Right cardiac atrium (tissue), 5 donors: ENCODE measurements around the gene CFAP46. TPM values are rescaled to one million over a fixed set of nuclear protein-coding genes. Genes with fewer than 3 reads are reported as not detected.
"Not testable (repeated sequence)": the region's sequence is repeated elsewhere in the genome, so short reads cannot be mapped to it uniquely, and the experiment has no call there.

Source experiments
- ATAC-seq, 2 donors: fragments of 200-7000 bp; cut with Tn5 transposase; one replicate each; pipeline versions ENCODE4 v1.8.0 to v1.9.1; 2020; ENCODE audit warnings: moderate library complexity in 2 of 2, mild to moderate bottlenecking in 1 of 2
- DNase-seq, 3 donors: peaks; one replicate each; pipeline ENCODE4 v3.0.0-alpha.2; 2020
- H3K27ac ChIP-seq: one replicate; pipeline ENCODE4 v1.5.1; 2013; ENCODE audit warnings: mild to moderate bottlenecking, low read length, control low read depth, moderate library complexity
- H3K27me3 ChIP-seq: one replicate; pipeline ENCODE4 v1.6.1; 2013; ENCODE audit not compliant: control insufficient read depth, insufficient read depth
- H3K4me1 ChIP-seq: one replicate; pipeline ENCODE4 v1.6.1; 2013; ENCODE audit warnings: low read length; ENCODE audit not compliant: control insufficient read depth, insufficient read depth
- H3K4me3 ChIP-seq: one replicate; pipeline ENCODE4 v1.5.1; 2013; ENCODE audit warnings: low read length, control low read depth
- H3K9me3 ChIP-seq: one replicate; pipeline ENCODE4 v1.6.1; 2013; ENCODE audit warnings: low read length; ENCODE audit not compliant: control insufficient read depth
- WGBS: extraction: QIAGEN DNeasy Blood & Tissue Kit; methylation state at CpG from one replicate; pipeline ENCODE4 v1.1.7; 2013; 5-methylcytosine and 5-hydroxymethylcytosine counted together
- intact Hi-C, 4 donors: fragments of 100-400 bp; cut with DNase I; formaldehyde crosslinking; loops; one replicate each; pipeline versions ENCODE4 v1.11.0 to v1.14.0; 2022 to 2023
- polyA plus RNA-seq: library from polyadenylated mRNA; stranded (reverse); fragments of 200-250 nt; gene quantifications from one replicate; pipeline ENCODE4 v1.2.3, GENCODE V29; 2013
- total RNA-seq, 4 donors: library from RNA; stranded (reverse); fragmentation: NEBNext Ultra II Directional; extraction: Animal tissue kit (Norgen Biotek cat#: 25700); gene quantifications; one replicate each; pipeline ENCODE4 v1.2.1, GENCODE V29; 2021
- donor health status: healthy with polysubstance abuse.
- donor health status: DM: no; HTN: yes; CAD: no.
- donor health status: DM: no; HTN: no; CAD: no.
- donor health status: DM: no; HTN: yes; CAD: no; lungs with severe emphysema.
- donor health status: DM: yes; HTN: yes; CAD: no.

The CFAP46 gene
- total and polyA plus RNA-seq, 5 donors, result 1.00 to 1.8 (median 1.6) TPM

DNA sequence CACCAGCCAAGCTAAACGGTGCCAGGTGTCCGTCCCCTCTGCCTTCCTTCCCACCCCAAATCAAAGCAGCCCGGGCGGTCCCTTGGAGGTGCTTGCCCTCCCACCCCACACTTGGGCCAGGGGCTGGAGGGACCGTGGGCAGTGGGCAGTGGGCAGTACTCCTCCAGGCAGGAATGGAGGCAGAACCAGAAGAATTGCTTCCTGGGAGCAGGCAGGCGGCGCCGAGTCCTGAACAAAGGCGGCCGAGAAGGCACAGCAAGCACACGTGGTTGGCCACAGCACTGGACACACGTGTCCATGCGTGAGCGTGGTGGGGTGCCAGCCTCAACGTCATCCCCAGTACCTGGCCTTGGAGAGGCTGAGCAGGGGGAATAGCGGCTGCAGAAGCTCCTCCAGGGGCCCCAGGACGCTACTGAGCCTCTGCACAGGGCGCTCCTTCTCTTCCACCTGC is 108.0 kb downstream of the CFAP46 start:
- no peaks in the 10 kb centered on the region for H3K9me3 ChIP-seq
- WGBS, result 87% methylated on average over 18 of the region's 18 CpGs
- intact Hi-C loops, result loop anchor here in 1 of 4 donors (10.0 kb wide), 1 partner anchor 180 kb away; no protein-coding TSS in a partner anchor
- no peak for ATAC-seq
- no peak overlapping the region for H3K4me3 ChIP-seq
- no peaks in the 10 kb centered on the region for H3K4me1 ChIP-seq
- no peaks in the 10 kb centered on the region for H3K27me3 ChIP-seq
- H3K27ac ChIP-seq, result no peak overlapping the region
- no peak for DNase-seq

DNA sequence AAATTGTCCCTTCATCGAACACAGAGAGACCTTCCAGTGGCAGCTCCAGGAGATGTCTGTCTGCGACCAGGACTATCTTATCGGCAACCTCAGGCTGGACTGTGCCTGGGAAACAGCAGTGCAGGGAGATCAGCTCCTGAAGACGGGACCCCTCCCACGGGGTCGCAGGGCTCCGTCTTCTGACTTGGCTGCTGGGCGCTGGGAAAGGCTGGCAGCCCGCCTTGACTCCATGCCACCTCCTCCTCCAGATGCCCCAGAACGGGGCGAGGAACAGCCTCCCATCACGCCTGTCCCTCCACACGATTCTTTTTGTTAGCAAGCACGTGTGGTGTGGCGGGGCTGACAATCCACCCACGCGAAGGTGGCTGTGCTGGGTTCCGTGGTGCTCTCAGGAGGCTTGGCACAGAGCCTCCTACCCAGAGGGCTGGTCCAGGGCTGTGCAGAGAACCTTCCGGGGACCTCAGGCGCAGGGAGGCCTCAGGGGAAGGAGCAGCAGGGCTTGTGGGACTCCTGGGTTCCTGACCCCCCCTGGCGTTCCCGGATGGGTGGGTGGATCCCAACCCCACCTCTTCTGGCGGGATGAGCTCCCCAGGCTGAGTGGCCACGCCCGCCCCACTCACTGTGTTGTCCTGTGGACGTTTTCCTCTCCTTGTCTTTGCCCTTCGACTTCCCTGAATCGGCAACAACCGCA is 108.8 kb downstream of the CFAP46 start:
- intact Hi-C loops, result loop anchor here in 1 of 4 donors (10.0 kb wide), 1 partner anchor 179 kb away; no protein-coding TSS in a partner anchor
- no peaks in the 10 kb centered on the region for H3K27me3 ChIP-seq
- ATAC-seq, result no peak

DNA sequence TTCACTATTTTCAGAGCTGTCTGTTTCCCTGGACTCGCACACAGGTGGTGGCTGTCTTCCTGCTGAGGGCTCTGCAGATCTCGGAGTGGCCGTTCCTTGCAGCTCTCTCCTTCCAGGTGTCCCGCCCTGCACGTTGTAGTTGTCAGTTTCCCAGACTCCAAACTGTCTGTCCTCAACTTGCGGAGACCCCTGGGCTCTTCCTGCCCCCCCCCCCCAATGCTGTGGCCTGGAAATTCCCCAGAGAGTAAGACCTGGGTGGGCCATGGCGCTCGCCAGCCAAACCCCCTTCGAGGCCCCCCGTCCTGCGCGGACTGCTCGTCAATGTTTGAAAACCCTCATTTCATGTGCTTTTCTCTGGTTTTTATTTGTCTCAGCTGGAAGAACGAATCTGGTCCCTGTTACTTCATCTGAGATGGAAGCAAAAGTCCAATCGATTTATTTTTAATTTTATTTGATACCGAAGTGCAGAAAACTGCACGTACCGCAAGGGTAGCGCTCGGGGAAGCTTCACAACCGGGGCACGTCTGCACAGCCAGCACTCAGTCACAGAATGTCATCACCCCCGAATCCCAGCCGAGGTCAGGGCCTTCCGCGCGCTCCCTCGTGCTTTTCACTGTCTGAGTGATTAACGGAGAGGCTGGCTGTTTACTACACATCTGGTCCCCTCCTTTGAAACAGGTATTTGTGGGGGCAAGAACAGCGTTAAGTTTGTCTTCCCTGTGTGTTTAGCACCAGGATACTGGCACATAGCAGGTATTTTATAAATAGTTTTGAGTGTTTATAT is 110.0 kb downstream of the CFAP46 start:
- 50% methylated on average over 30 of the region's 30 CpGs for WGBS
- Histone ChIP-seq H3K4me3 (no peak overlapping the region), H3K27me3 (no peaks in the 10 kb centered on the region), H3K27ac (no peak overlapping the region), H3K4me1 (no peaks in the 10 kb centered on the region), H3K9me3 (no peaks in the 10 kb centered on the region)
- DNase-seq (no peak), ATAC-seq (no peak)
- intact Hi-C loops, result loop anchor here in 1 of 4 donors (10.0 kb wide), 1 partner anchor 178 kb away; no protein-coding TSS in a partner anchor

More for the DNA sequence above, 108.8 kb downstream of the CFAP46 start:
- no peaks in the 10 kb centered on the region for H3K4me1 ChIP-seq
- 50% methylated on average over 29 of the region's 29 CpGs for WGBS
- DNase-seq, result no peak
- H3K27ac ChIP-seq, result no peak overlapping the region
- H3K4me3 ChIP-seq, result no peak overlapping the region
- H3K9me3 ChIP-seq, result no peaks in the 10 kb centered on the region

DNA sequence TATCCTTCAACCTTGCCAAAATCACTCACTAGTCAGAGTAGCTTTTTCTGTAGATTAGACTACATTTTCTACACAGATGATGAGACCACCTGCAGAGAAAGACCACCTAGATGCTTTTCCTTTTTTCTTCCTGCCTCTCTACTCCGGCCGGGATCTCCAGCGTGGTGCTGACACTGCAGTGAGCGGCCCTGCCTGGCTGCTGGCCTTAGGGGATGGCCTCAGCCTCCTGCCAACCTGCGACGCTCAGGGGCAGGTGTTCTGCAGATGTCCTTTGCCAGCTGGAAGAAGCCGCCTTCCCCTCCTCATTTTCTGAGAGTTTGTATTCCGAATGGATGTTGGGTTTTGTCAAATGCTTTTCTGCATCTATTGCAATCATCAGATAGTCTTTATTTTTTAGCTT is 113.0 kb downstream of the CFAP46 start:
- Histone ChIP-seq H3K27ac (no peak overlapping the region), H3K9me3 (no peaks in the 10 kb centered on the region), H3K4me1 (no peaks in the 10 kb centered on the region), H3K4me3 (no peak overlapping the region), H3K27me3 (no peaks in the 10 kb centered on the region)
- intact Hi-C loops, result no loop called here
- WGBS, result 75% methylated on average over 8 of the region's 8 CpGs
- DNase-seq, result no peak
- no peak for ATAC-seq

DNA sequence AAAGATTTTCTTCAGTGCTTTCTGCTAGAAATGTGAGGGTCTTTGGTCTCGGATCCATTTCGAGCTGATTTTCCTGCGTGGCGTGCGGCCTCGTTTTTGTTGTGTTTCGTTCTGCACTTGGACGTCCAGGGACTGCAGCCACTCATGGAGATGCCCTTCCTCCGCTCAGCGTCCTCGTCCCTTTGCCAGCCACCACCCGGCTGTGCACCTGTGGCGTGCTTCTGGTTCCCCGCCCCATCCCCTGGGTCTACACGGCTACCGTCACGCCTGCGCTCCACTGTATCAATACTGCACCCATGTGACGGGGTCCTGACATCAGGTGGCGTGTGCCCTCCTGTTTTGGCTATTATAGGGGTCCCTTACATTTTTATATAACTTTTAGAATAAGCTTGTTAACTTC is 113.7 kb downstream of the CFAP46 start:
- H3K9me3 ChIP-seq, result no peaks in the 10 kb centered on the region
- no peaks in the 10 kb centered on the region for H3K27me3 ChIP-seq
- no peak overlapping the region for H3K4me3 ChIP-seq
- intact Hi-C loops, result no loop called here
- H3K4me1 ChIP-seq, result no peaks in the 10 kb centered on the region
- no peak for DNase-seq
- no peak for ATAC-seq
- 92% methylated on average over 20 of the region's 20 CpGs for WGBS
- H3K27ac ChIP-seq, result no peak overlapping the region

DNA sequence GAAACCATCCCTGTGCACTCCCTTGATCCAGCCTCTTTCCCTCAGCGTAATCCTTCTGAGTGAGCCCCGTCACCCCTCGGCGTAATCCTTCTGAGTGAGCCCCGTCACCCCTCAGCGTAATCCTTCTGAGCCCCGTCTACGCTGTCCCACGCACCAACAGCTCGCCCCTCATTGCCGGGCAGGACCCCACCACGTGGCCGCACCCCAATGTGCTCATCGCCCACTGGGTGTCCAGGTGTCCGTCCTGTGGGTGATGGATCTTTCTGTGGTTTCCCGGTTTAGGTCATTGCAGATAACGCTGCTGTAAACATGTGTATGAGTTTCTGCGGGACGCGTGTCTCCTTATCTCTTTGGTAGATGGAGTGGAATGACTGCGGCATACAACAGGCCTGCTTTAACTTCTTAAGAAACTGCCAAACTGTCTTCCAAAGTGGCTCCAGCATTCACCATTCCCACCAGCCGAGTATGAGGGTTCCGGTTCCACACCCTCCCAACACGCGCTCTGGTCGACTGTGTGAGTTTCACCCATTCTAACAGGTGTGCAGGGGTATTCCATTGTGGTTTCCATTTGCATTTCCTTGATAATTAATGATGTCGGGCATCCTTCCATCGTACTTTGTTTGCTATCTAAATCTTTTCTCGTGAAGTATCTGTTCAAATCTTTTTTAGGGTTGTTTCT is 114.4 kb downstream of the CFAP46 start:
- Histone ChIP-seq H3K4me3 (no peak overlapping the region), H3K27me3 (no peaks in the 10 kb centered on the region), H3K27ac (no peak overlapping the region), H3K9me3 (no peaks in the 10 kb centered on the region), H3K4me1 (no peaks in the 10 kb centered on the region)
- peak in 1 of 3 donors; percentile 41 for DNase-seq
- intact Hi-C loops, result no loop called here
- 82% methylated on average over 29 of the region's 29 CpGs for WGBS
- no peak for ATAC-seq

DNA sequence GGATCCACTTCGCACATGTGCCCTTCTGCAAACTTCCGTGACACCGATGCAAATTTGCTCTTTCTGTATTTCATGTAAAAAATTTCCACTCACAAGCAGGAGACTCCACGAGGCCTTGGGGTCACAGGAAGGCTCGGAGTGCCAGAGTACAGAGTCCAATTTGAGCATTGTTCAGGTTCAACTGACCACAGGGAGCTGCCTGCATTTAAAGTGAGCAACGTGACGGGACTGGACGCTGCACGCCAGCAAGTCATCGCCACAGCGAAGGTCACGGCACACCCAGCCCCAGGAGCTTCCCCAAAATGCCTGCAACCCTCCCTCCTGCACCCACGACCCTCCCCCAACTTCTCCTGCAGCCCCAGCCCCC is 115.0 kb downstream of the CFAP46 start:
- Histone ChIP-seq H3K27ac (no peak overlapping the region), H3K27me3 (no peaks in the 10 kb centered on the region), H3K4me1 (no peaks in the 10 kb centered on the region), H3K4me3 (no peak overlapping the region), H3K9me3 (no peaks in the 10 kb centered on the region)
- DNase-seq (no peak), ATAC-seq (no peak)
- intact Hi-C loops, result no loop called here
- 79% methylated on average over 13 of the region's 13 CpGs for WGBS

DNA sequence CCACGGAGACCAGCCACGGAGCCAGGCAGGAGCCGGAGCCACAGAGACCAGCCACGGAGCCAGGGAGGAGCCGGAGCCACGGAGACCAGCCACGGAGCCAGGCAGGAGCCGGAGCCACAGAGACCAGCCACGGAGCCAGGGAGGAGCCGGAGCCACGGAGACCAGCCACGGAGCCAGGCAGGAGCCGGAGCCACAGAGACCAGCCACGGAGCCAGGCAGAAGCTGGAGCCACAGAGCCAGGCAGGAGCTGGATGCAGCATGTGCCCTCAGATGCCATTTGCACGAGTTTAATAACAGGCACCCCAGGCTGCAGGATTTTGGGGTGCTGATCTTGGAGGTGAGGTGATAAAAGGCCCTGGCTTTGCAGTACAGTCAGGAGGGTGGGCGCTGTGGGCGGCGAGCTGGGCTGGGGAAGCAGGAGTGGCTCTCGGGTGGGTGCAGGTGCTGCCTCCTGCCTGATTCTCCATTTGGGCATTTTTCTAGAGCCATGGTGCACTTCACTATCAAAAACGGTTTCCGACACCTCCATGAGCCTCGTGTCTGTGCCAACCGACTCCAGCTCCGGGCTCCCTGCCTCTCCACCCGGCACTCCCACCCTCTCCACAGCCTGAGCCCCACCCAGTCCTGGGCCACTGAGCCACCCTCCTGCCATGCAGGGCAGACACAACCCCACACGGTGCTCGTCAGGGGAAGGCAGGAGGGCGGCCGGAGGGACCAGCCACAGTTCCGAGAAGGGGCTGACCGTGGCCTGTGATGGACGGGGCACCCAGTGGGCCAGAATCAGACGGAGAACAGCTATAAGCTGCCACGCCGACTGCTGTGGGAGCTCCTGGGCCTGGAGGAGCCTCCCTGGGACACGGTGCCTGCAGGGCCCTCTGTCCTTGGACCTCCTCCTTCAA is 115.6 kb downstream of the CFAP46 start:
- 92% methylated on average over 36 of the region's 36 CpGs for WGBS
- intact Hi-C loops, result no loop called here

DNA sequence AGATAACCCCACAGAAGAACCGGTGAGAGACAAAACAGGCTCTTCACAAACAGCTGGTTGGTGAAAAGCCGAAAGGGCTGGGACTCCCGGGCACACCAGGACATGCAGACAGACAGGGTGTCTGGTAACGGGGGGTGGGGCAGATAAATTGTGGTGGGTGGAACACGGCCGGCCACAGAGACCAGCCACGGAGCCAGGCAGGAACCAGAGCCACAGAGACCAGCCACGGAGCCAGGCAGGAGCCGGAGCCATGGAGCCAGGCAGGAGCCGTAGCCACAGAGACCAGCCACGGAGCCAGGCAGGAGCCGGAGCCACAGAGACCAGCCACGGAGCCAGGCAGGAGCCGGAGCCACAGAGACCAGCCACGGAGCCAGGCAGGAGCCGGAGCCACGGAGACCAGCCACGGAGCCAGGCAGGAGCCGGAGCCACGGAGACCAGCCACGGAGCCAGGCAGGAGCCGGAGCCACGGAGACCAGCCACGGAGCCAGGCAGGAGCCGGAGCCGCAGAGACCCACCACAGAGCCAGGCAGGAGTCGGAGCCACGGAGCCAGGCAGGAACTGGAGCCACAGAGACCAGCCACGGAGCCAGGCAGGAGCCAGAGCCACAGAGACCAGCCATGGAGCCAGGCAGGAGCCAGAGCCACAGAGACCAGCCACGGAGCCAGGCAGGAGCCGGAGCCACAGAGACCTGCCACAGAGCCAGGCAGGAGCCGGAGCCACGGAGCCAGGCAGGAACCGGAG is 116.4 kb downstream of the CFAP46 start:
- H3K4me1 ChIP-seq, H3K9me3 ChIP-seq, H3K4me3 ChIP-seq, intact Hi-C loops, ATAC-seq, H3K27me3 ChIP-seq, H3K27ac ChIP-seq: not testable (repeated sequence)
- DNase-seq, result peak in 1 of 3 donors; percentile 40
- 94% methylated on average over 34 of the region's 34 CpGs for WGBS

More for the DNA sequence above, 115.6 kb downstream of the CFAP46 start:
- ATAC-seq (no peak), DNase-seq (peak in 1 of 3 donors; percentile 34)
- Histone ChIP-seq H3K4me1 (no peaks in the 10 kb centered on the region), H3K9me3 (no peaks in the 10 kb centered on the region), H3K27ac (no peak overlapping the region), H3K4me3 (no peak overlapping the region), H3K27me3 (no peaks in the 10 kb centered on the region)

DNA sequence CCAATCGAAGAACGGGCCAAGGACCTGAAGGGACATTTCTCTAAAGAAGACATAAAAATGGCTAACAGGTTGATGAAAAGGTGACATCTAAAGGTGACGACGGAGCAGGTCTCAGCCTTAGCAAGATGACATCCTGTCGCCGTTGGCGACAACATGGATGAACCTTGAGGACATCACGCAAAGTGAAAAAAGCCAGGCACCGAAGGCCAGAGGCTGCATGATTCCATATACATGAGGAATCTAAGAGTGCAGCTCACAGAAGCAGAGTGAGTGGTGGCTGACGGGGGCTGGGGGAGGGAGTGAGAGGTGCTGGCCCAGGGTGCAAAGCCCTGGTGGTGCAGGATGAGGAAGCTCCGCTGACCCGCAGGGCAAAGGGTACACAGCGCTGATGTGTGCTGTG is 122.3 kb downstream of the CFAP46 start:
- no peak overlapping the region for H3K4me3 ChIP-seq
- intact Hi-C loops, result no loop called here
- H3K27ac ChIP-seq, result no peak overlapping the region
- ATAC-seq (no peak), DNase-seq (peak in 1 of 3 donors; percentile 20)
- H3K27me3 ChIP-seq, result no peaks in the 10 kb centered on the region
- H3K4me1 ChIP-seq, result no peaks in the 10 kb centered on the region
- H3K9me3 ChIP-seq, result no peaks in the 10 kb centered on the region
- 88% methylated on average over 13 of the region's 13 CpGs for WGBS
